Mesothelial cell of epicardium (in vitro differentiated cells): Measurements from ENCODE around the gene GTF3A. TPM values are rescaled to one million over a fixed set of nuclear protein-coding genes. Genes with fewer than 3 reads are reported as not detected.

Experiments used
- DNase-seq, 2 experiments: peaks; one replicate each; pipeline ENCODE4 v3.0.0; 2021; ENCODE audit warnings: low spot score in 2 of 2; ENCODE audit not compliant: unreplicated experiment in 2 of 2
- H3K27ac Mint-ChIP-seq: 2 replicates; pipeline ENCODE4 v1.8.0; 2021; ENCODE audit warnings: mixed read lengths
- H3K27me3 Mint-ChIP-seq: 2 replicates; pipeline ENCODE4 v1.8.0; 2021; ENCODE audit warnings: low read depth, mixed read lengths
- H3K36me3 Mint-ChIP-seq: 2 replicates; pipeline ENCODE4 v1.8.0; 2021; ENCODE audit warnings: mixed read lengths
- H3K4me1 Mint-ChIP-seq: 2 replicates; pipeline ENCODE4 v1.8.0; 2021; ENCODE audit warnings: mixed read lengths
- H3K4me3 Mint-ChIP-seq: 2 replicates; pipeline ENCODE4 v1.8.0; 2021; ENCODE audit warnings: mild to moderate bottlenecking, moderate library complexity, mixed read lengths
- H3K9me3 Mint-ChIP-seq: 2 replicates; pipeline ENCODE4 v1.8.0; 2021; ENCODE audit warnings: mixed read lengths
- total RNA-seq: library from RNA; stranded (reverse); gene quantifications from 3 replicates; pipeline ENCODE4 v1.2.1, GENCODE V29; 2021
- TF ChIP-seq, protein P1 (sequence below): fragments of 200-600 bp; sonication (generic); IDR thresholded peaks from one replicate; pipeline ENCODE4 v1.5.0; 2021; ENCODE audit warnings: antibody characterized with exemption; ENCODE audit not compliant: unreplicated experiment

The GTF3A gene
- total RNA-seq, 1 donor from 2014 or later = 48.6 TPM

DNA sequence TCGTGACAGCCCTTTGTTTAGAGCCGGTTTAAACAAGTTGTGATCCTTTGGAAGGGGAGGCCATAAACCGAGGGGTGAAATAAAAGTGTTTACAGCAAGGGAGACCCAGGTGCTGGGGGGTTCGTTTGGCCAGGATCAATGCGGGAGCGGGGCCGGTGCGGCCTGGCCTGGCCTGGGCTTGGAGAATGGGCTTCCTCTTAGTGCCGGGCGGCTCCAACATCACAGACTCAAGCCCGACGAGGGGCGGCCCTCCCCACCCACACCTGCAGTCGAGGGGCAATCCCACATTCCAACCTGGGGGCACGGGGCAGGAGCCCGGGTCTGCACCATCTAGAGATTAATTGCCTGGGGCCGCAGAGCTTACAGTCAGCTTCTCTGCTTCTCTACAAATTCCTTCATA lies 42.8 kb upstream of the GTF3A start:
- H3K4me1 Mint-ChIP-seq = peaks cover 16% of the 10 kb centered on the region
- no peak overlapping the region for H3K27ac Mint-ChIP-seq
- TF ChIP-seq, protein P1, sequence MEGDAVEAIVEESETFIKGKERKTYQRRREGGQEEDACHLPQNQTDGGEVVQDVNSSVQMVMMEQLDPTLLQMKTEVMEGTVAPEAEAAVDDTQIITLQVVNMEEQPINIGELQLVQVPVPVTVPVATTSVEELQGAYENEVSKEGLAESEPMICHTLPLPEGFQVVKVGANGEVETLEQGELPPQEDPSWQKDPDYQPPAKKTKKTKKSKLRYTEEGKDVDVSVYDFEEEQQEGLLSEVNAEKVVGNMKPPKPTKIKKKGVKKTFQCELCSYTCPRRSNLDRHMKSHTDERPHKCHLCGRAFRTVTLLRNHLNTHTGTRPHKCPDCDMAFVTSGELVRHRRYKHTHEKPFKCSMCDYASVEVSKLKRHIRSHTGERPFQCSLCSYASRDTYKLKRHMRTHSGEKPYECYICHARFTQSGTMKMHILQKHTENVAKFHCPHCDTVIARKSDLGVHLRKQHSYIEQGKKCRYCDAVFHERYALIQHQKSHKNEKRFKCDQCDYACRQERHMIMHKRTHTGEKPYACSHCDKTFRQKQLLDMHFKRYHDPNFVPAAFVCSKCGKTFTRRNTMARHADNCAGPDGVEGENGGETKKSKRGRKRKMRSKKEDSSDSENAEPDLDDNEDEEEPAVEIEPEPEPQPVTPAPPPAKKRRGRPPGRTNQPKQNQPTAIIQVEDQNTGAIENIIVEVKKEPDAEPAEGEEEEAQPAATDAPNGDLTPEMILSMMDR = no peak
- no peaks in the 10 kb centered on the region for H3K36me3 Mint-ChIP-seq
- no peaks in the 10 kb centered on the region for H3K9me3 Mint-ChIP-seq
- no peak for DNase-seq
- no peak overlapping the region for H3K4me3 Mint-ChIP-seq
- peaks cover 11% of the 10 kb centered on the region for H3K27me3 Mint-ChIP-seq

DNA sequence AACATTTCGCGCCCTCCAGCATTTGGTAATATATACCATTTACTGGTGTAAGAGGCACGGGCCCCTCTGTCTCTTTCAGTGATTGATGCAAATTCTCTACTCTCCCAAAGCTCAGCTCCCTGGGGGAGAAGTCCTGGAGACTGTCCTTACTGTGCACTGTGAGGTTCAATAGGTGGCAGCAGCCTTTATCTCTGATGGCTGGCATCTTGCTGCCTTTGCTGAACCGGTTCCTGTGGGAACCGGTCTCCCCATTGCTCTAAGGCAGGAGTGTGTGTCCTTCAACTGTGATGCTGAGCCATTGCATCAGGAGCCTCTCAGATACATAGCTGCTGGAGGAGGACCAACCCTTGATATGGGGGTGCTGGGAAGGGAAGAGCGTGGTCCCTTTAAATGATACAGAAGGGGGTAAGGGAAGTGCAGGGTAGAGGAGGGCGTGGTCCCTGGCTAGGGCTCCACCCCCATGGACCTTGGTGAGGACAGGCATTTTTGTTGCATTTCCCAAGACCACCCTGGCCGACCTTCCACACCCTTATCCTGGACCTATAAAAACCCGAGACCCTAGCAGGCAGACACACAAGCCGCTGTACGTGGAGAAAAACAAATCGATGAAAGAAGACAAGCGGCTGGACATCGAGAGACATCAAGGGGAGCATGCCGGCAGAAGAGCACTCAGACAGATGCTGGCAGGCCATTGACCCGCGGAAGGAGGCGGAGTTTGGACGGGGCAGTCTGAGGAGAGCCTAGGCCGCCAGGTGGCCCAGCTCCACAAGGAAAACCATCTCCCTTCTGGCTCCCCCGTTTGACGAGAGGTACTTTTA lies 41.1 kb upstream of the GTF3A start:
- no peak overlapping the region for H3K27ac Mint-ChIP-seq
- no peaks in the 10 kb centered on the region for H3K9me3 Mint-ChIP-seq
- no peaks in the 10 kb centered on the region for H3K36me3 Mint-ChIP-seq
- peaks cover 22% of the 10 kb centered on the region for H3K4me1 Mint-ChIP-seq
- H3K4me3 Mint-ChIP-seq = no peak overlapping the region
- DNase-seq = no peak
- TF ChIP-seq, protein P1 = no peak
- peaks cover 5% of the 10 kb centered on the region for H3K27me3 Mint-ChIP-seq

DNA sequence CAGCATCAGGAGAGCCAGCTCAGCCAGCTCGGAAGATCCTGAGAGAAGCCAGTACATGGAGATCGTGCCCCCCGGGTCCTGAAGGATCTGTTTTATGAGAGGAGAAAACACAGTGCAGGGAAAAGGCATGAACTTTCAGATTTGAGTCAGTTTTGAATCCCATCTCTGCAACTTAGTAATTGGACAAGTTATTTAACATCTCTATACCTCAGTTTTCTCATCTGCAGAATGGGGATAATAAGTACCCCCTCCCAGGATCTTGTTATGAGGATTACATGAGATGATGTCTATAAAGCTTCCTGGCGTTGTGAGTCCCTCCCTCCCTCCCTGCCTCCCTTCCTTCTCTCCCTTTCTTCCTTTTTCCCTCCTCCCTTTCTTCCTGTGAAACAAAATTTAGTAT lies 40.1 kb upstream of the GTF3A start:
- H3K27me3 Mint-ChIP-seq = peaks cover 5% of the 10 kb centered on the region
- H3K4me3 Mint-ChIP-seq = no peak overlapping the region
- H3K27ac Mint-ChIP-seq = no peak overlapping the region
- DNase-seq = no peak
- H3K4me1 Mint-ChIP-seq = peaks cover 23% of the 10 kb centered on the region
- H3K36me3 Mint-ChIP-seq = no peaks in the 10 kb centered on the region
- H3K9me3 Mint-ChIP-seq = no peaks in the 10 kb centered on the region
- TF ChIP-seq, protein P1 = no peak

DNA sequence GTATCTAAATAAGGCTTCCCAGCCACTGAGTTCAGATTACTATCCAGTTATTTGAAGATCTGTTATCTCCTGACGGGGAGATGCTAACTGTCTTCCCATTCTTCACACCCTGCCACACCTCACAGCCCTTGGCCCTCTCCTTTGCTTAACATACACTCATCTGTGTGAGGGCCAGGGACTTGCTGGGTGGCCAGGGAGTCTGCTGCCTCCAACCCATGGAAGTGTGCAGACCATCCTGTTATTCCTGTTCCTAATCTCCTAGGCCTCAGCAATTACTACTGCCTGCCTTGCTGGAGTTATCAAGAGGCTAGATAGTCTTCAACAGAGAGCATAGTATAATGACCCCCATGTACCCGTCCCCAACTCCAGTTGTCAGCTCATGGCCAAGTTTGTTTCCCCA lies 36.2 kb upstream of the GTF3A start:
- Mint-ChIP-seq H3K4me3 (no peak overlapping the region), H3K27me3 (peaks cover 10% of the 10 kb centered on the region)

DNA sequence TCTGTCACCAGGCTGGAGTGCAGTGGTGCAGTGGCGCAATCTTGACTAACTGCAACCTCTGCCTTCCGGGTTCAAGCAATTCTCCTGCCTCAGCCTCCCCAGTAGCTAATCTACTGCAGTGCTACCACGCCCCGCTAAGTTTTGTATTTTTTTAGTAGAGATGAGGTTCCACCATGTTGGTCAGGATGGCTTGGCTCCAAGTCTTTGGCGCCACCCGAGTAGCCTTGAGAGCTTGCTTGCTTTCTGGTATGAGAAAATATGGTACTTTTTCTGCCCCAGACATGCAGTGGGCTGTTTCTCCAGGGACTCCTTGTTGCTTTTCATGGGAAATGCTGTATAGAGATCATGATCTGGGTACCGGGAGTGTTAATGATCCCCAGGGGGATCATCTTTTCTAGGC lies 34.5 kb upstream of the GTF3A start:
- Mint-ChIP-seq H3K4me1 (peaks cover 8% of the 10 kb centered on the region), H3K36me3 (no peaks in the 10 kb centered on the region), H3K9me3 (no peaks in the 10 kb centered on the region), H3K4me3 (no peak overlapping the region), H3K27me3 (peaks cover 14% of the 10 kb centered on the region), H3K27ac (no peak overlapping the region)
- TF ChIP-seq, protein P1 = no peak
- DNase-seq = no peak

More for the DNA sequence above, 36.2 kb upstream of the GTF3A start:
- no peaks in the 10 kb centered on the region for H3K9me3 Mint-ChIP-seq
- peaks cover 15% of the 10 kb centered on the region for H3K4me1 Mint-ChIP-seq
- DNase-seq = no peak
- no peak overlapping the region for H3K27ac Mint-ChIP-seq
- TF ChIP-seq, protein P1 = no peak
- no peaks in the 10 kb centered on the region for H3K36me3 Mint-ChIP-seq
